Neural crest cell (in vitro differentiated cells): ENCODE data around the gene SYNGR1. TPM values are rescaled to one million over a fixed set of nuclear protein-coding genes. Genes with fewer than 3 reads are reported as not detected.

Source experiments
- DNase-seq: peaks from one replicate; pipeline ENCODE4 v3.0.0; 2021; ENCODE audit warnings: low read depth, mixed read lengths, low spot score
- H3K27ac Mint-ChIP-seq: one replicate; pipeline ENCODE4 v1.8.0; 2021; ENCODE audit warnings: mild to moderate bottlenecking, mixed read lengths; ENCODE audit not compliant: unreplicated experiment
- H3K27me3 Mint-ChIP-seq: 2 replicates; pipeline ENCODE4 v1.8.0; 2021; ENCODE audit warnings: low read depth, mild to moderate bottlenecking, mixed read lengths
- H3K36me3 Mint-ChIP-seq: 2 replicates; pipeline ENCODE4 v1.8.0; 2021; ENCODE audit warnings: low read depth, mild to moderate bottlenecking, mixed read lengths
- H3K4me1 Mint-ChIP-seq: 2 replicates; pipeline ENCODE4 v1.8.0; 2021; ENCODE audit warnings: mixed read lengths
- H3K4me3 Mint-ChIP-seq: one replicate; pipeline ENCODE4 v1.8.0; 2021; ENCODE audit warnings: mild to moderate bottlenecking, mixed read lengths
- H3K9me3 Mint-ChIP-seq: 2 replicates; pipeline ENCODE4 v1.8.0; 2021; ENCODE audit warnings: mixed read lengths
- CTCF ChIP-seq: fragments of 200-600 bp; sonication (generic); conservative IDR thresholded peaks from 2 replicates; pipeline ENCODE4 v1.5.0; 2021; ENCODE audit warnings: antibody characterized with exemption, mild to moderate bottlenecking
- total RNA-seq: library from RNA; stranded (reverse); gene quantifications from 2 replicates; pipeline ENCODE4 v1.2.1, GENCODE V29; 2021

SYNGR1 gene
- total RNA-seq, 1 donor from 2014 or later = 30.0 TPM

GRCh38 chr22:39431216-39431801 lies 81.5 kb downstream of the SYNGR1 start:
- Mint-ChIP-seq H3K4me1 (peaks cover 24% of the 10 kb centered on the region), H3K27me3 (no peaks in the 10 kb centered on the region), H3K4me3 (no peak overlapping the region), H3K27ac (peak overlapping the region; percentile 57), H3K36me3 (no peaks in the 10 kb centered on the region), H3K9me3 (no peaks in the 10 kb centered on the region)
- DNase-seq = no peak
- TF ChIP-seq CTCF = no peak

GRCh38 chr22:39431821-39432251 lies 82.0 kb downstream of the SYNGR1 start:
- peaks cover 24% of the 10 kb centered on the region for H3K4me1 Mint-ChIP-seq
- peak overlapping the region; percentile 62 for H3K4me3 Mint-ChIP-seq
- H3K27ac Mint-ChIP-seq = peak overlapping the region; percentile 91
- no peaks in the 10 kb centered on the region for H3K36me3 Mint-ChIP-seq
- no peak for DNase-seq
- TF ChIP-seq CTCF = no peak
- H3K27me3 Mint-ChIP-seq = no peaks in the 10 kb centered on the region
- H3K9me3 Mint-ChIP-seq = no peaks in the 10 kb centered on the region

GRCh38 chr22:39432361-39432811 lies 82.6 kb downstream of the SYNGR1 start:
- Mint-ChIP-seq H3K36me3 (no peaks in the 10 kb centered on the region), H3K27ac (peak overlapping the region; percentile 91), H3K9me3 (no peaks in the 10 kb centered on the region), H3K27me3 (peaks cover 2% of the 10 kb centered on the region), H3K4me3 (peak overlapping the region; percentile 62), H3K4me1 (peaks cover 29% of the 10 kb centered on the region)
- peak; percentile 26 for DNase-seq
- no peak for TF ChIP-seq CTCF

- DNase-seq = no peak
- Mint-ChIP-seq H3K4me1 (peaks cover 25% of the 10 kb centered on the region), H3K27me3 (peaks cover 3% of the 10 kb centered on the region), H3K9me3 (no peaks in the 10 kb centered on the region), H3K4me3 (no peak overlapping the region), H3K27ac (peak overlapping the region; percentile 71), H3K36me3 (no peaks in the 10 kb centered on the region)
- TF ChIP-seq CTCF = no peak
Observed at GRCh38 chr22:39433476-39434242, 83.9 kb downstream of the SYNGR1 start.

- H3K4me3 Mint-ChIP-seq = no peak overlapping the region
- no peak for TF ChIP-seq CTCF
- peaks cover 9% of the 10 kb centered on the region for H3K27me3 Mint-ChIP-seq
- no peaks in the 10 kb centered on the region for H3K9me3 Mint-ChIP-seq
- DNase-seq = no peak
- H3K36me3 Mint-ChIP-seq = no peaks in the 10 kb centered on the region
- H3K4me1 Mint-ChIP-seq = peaks cover 25% of the 10 kb centered on the region
- H3K27ac Mint-ChIP-seq = no peak overlapping the region
Observed at GRCh38 chr22:39434243-39434653, 84.5 kb downstream of the SYNGR1 start.
